Measurements from ENCODE around the gene SORCS1.

The SORCS1 gene

GRCh38 chr10:106982268-106982667 lies 182.2 kb downstream of the SORCS1 start:
- DNase-seq: no peak

DNA sequence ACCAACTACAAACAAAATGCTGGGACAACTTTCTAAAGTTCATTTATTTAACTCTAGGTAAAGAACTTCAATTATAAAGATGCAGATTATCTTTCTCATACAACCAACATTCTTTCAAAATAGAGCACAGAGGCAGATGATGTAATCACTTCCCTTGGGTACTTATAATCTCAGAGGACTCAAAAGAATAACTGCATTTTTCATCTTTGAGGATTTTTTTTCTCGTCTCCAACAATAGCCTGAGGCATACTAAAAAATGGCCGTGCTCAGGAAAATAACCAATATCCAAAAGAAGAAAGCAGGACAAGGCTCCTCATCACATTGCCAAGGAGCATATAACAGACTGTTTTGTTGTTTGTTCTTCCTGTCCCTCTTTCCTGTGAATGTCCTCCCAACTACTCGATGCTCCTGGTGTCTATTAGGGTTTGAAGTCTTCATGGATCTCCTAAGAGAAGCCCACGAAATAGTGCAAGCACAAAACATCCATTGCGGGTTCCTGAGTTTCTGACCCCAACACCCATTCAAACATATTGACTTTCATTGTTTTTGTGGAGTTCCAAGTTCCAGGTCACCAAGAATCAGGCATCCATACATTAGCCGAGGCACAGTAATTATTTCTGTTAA lies 182.9 kb downstream of the SORCS1 start:
- DNase-seq: no peak

GRCh38 chr10:106980495-106981451 lies 183.7 kb downstream of the SORCS1 start:
- no peak for DNase-seq

DNA sequence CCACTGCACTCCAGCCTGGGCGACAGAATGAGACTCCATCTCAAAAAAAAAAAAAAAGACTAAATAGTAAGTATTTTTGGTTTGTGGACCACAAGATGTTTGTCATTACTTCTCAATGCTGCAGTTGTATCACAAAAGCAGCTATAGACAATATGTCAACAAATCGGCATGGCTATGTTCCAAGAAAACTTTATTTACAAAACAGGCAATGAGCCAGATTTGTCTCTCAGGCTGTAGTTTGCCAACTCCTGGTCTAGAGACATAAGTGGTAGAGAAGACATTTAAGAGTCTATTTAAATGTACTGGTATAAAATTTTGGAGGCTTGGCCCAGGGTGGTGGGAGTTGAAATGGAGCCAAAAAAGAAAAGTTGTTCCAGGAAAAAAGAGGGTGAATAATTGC lies 185.8 kb downstream of the SORCS1 start:
- DNase-seq: no peak

DNA sequence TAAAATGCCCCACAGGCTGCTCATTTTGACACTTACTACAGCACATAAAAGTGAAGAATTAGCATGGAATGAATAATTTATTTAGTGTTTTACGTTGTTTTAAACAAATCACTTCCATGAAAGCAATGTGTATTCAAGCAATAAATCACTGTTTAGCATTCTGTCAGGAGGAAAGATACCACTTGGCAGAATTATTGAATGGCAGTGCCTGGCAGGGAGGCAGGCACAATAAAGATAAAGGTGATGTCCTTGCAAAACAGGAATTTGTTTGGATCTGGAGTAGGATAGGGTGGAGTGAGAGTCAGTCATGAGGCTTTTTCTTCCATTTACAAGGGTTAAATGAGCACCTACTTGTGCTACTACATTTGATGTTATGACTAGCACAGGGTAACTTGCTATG lies 190.8 kb downstream of the SORCS1 start:
- no peak for DNase-seq

GRCh38 chr10:106973288-106973687 lies 191.2 kb downstream of the SORCS1 start:
- DNase-seq: no peak

DNA sequence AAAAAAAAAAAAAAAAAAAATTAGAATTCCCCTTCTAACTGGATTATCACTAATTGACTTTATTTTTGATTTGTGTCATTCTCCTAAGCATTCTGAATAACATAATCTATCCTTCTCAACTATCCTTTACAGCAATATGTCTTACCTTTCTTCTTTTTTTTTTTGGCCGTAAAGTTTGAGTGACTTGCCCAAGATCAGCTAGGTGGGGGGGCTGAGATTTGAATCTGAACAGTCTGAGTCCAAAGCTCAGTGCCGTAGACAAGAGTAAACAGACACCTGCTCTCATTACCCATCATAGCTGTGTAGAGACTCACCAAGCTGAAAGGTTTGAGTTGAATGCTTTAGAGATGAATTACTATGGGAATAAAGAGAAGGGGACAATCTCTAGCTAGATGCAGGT lies 192.1 kb downstream of the SORCS1 start:
- no peak for DNase-seq

DNA sequence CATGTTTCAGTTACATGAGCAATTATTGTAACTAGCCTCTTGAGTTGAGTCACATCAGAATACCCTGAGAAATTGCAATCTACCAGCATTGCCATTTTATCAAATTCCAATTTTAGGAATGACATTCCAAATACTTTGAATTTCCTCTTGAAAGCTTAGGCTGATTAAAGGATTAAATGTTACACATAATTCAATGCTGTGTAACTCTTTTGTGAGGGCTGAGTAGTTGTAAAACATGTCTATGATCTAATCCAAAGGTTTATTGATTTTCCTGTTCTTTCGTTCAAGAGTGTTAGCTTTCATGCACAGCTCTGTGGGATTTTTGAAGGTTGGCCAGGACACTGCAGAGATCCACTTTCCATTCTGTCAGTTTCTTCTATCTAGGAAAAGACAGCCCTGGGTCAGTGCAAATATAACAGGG lies 193.1 kb downstream of the SORCS1 start:
- DNase-seq: no peak

GRCh38 chr10:106967452-106967851 lies 197.1 kb downstream of the SORCS1 start:
- DNase-seq: no peak

DNA sequence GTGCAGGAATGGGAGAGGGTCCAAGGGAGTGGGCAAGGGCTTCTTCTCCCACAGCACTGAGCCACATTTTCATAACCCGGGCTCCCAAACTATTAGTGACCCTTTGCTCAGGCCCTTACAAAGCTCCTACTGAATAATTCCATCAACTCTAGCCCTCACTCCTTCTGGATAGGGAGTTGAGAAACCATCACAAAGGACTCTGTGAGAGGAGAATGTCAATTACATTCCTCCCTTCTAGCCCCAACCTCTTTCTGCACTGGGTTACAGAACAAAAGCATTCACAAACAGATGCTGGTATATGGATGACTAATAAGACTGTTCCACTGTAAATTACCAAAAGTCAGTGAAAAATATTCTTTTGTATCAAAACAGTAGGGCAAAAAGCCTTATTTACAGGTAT lies 203.7 kb downstream of the SORCS1 start:
- DNase-seq: no peak

- DNase-seq: no peak
These were observed 205.0 kb downstream of the SORCS1 start for GRCh38 chr10:106959521-106959920.

GRCh38 chr10:106958589-106959361 lies 205.7 kb downstream of the SORCS1 start:
- DNase-seq: no peak

GRCh38 chr10:106957823-106958588 lies 206.5 kb downstream of the SORCS1 start:
- no peak for DNase-seq

- DNase-seq: no peak
These were observed 208.1 kb downstream of the SORCS1 start for GRCh38 chr10:106956216-106956915.

- no peak for DNase-seq
These were observed 209.4 kb downstream of the SORCS1 start for GRCh38 chr10:106955133-106955532.

DNA sequence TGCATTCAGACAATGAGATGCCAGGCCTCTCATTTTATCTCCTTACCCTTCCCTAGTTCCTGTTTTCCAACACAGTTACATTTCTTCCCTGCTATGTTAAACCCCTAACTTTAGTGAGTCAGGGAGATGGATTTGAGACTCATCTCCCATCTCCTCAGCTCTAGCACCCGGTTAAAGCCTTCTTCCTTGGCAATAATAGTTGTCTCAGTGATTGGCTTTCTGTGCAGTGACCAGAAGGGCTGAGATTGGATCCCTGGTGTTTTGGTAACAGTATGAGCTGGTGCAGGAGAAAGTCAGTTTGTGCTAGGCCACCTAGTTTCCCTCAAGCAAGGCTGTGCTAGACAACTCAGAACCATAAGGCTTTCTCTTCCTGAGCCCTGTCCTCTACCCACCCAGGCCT lies 212.5 kb downstream of the SORCS1 start:
- DNase-seq: no peak

- DNase-seq: no peak
These were observed 214.6 kb downstream of the SORCS1 start for GRCh38 chr10:106949680-106950478.

GRCh38 chr10:106947643-106948042 lies 216.9 kb downstream of the SORCS1 start:
- DNase-seq: no peak

GRCh38 chr10:106942035-106942662 lies 222.4 kb downstream of the SORCS1 start:
- DNase-seq: no peak

GRCh38 chr10:106941297-106942034 lies 223.0 kb downstream of the SORCS1 start:
- no peak for DNase-seq

Measured in right forelimb (tissue), 1 donor.